CD4-positive, alpha-beta T cell (primary cell): ENCODE measurements around the gene SSH2. TPM values are rescaled to one million over a fixed set of nuclear protein-coding genes. Genes with fewer than 3 reads are reported as not detected.

Experiments used
- ATAC-seq: fragments of 200-7000 bp; cut with Tn5 transposase; one replicate; pipeline ENCODE4 v1.10.0; 2022; ENCODE audit warnings: mild to moderate bottlenecking; ENCODE audit not compliant: poor library complexity
- CTCF ChIA-PET: fragments of 350-600 bp; sonication (Branson Sonifier 250); formaldehyde crosslinking; loops from one replicate; lab custom pipeline; 2021; ENCODE audit warnings: antibody characterized with exemption, inconsistent platforms; lab: Charles Lee
- POLR2A ChIA-PET: fragments of 350-600 bp; sonication (Branson Sonifier 250); formaldehyde crosslinking; loops from one replicate; lab custom pipeline; 2021; ENCODE audit warnings: antibody characterized with exemption, inconsistent platforms; lab: Charles Lee
- DNase-seq, 14 experiments: peaks; one replicate each; pipeline ENCODE4 v3.0.0-alpha.2; 2013 to 2020; ENCODE audit warnings: mixed read lengths in 2 of 14
- H3K27ac ChIP-seq, 2 donors: one replicate each; pipeline versions ENCODE4 v1.5.1 to v1.7.0; 2013; ENCODE audit warnings: low read length in 2 of 2, low read depth in 1 of 2, mild to moderate bottlenecking in 1 of 2
- H3K27me3 ChIP-seq, 2 experiments: 1 replicate in 1 of 2; 2 replicates in 1 of 2; pipeline versions ENCODE4 v1.6.1 to v1.7.0; 2013; ENCODE audit warnings: low read length in 2 of 2, control low read depth in 1 of 2, mild to moderate bottlenecking in 1 of 2, moderate library complexity in 1 of 2; ENCODE audit not compliant: insufficient read depth in 2 of 2, control insufficient read depth in 1 of 2
- H3K36me3 ChIP-seq: one replicate; pipeline ENCODE4 v1.6.1; 2013; ENCODE audit warnings: low read length, control low read depth; ENCODE audit not compliant: insufficient read depth
- H3K4me1 ChIP-seq: one replicate; pipeline ENCODE4 v1.6.1; 2013; ENCODE audit warnings: low read length, control low read depth; ENCODE audit not compliant: insufficient read depth
- H3K4me3 ChIP-seq: one replicate; pipeline ENCODE4 v1.5.1; 2013; ENCODE audit warnings: mild to moderate bottlenecking, low read length, moderate library complexity
- H3K9me3 ChIP-seq, 2 experiments: 1 replicate in 1 of 2; 2 replicates in 1 of 2; pipeline versions ENCODE4 v1.6.1 to v1.7.0; 2013; ENCODE audit warnings: low read length in 2 of 2, mild to moderate bottlenecking in 2 of 2, control low read depth in 1 of 2, moderate library complexity in 1 of 2; ENCODE audit not compliant: control insufficient read depth in 1 of 2, insufficient read depth in 1 of 2
- H3K27ac Mint-ChIP-seq: one replicate; pipeline ENCODE4 v1.8.0; 2020; ENCODE audit warnings: mixed read lengths
- H3K27me3 Mint-ChIP-seq: one replicate; pipeline ENCODE4 v1.8.0; 2021; ENCODE audit warnings: mixed read lengths
- H3K36me3 Mint-ChIP-seq: one replicate; pipeline ENCODE4 v1.8.0; 2021; ENCODE audit warnings: low read depth, mixed read lengths
- H3K4me1 Mint-ChIP-seq: one replicate; pipeline ENCODE4 v1.8.0; 2021; ENCODE audit warnings: low read depth, mixed read lengths
- H3K4me3 Mint-ChIP-seq: one replicate; pipeline ENCODE4 v1.8.0; 2020; ENCODE audit warnings: mild to moderate bottlenecking, mixed read lengths
- H3K9me3 Mint-ChIP-seq: one replicate; pipeline ENCODE4 v1.8.0; 2020; ENCODE audit warnings: mixed read lengths
- intact Hi-C, 2 experiments: fragments of 100-400 bp; cut with DNase I in 1 of 2; cut with micrococcal nuclease in 1 of 2; formaldehyde crosslinking; loops; one replicate each; pipeline versions ENCODE4 v1.15.1 to v1.9.0; 2023 to 2025; cut with DNase I, micrococcal nuclease
- total RNA-seq, 174 experiments: library from RNA in 2 of 174; stranded (reverse) in 2 of 174; gene quantifications; one replicate each; pipeline ENCODE4 v1.2.3 and lab custom pipeline; 2021 to 2026
- TF ChIP-seq, protein P1 (sequence below): fragments of 200-600 bp; IDR thresholded peaks from one replicate; pipeline ENCODE4 v1.8.0; 2022; ENCODE audit warnings: antibody characterized with exemption, mild to moderate bottlenecking

Gene SSH2
- total RNA-seq, 2 experiments from 2014 or later: 73.4 to 81.5 TPM

DNA sequence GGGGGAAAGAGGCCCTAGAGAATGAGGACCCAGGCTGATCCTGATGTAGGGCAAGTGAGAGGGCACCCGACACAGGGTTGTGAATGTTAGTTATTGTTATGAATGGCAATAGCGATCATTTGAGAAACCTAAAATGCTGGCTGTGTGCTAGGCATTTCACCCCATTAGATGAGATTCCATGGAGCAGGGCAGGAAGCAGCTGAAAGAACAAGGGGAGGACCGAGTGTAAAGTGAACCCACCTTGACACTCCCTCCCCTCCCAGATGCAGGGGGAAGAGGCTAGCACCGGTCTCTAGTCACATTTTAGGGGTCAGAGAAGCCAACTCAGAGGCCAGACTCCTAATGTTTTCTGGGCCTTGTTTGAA, 306.8 kb downstream of the SSH2 start:
- Histone ChIP-seq H3K9me3 (no peaks in the 10 kb centered on the region), H3K4me3 (peak overlapping the region; percentile 69), H3K27me3 (no peaks in the 10 kb centered on the region), H3K27ac (no peak overlapping the region), H3K36me3 (peaks cover 11% of the 10 kb centered on the region), H3K4me1 (peaks cover 30% of the 10 kb centered on the region)
- no peaks in the 10 kb centered on the region for H3K27me3 Mint-ChIP-seq
- no peaks in the 10 kb centered on the region for H3K36me3 Mint-ChIP-seq
- H3K4me1 Mint-ChIP-seq: peaks cover 38% of the 10 kb centered on the region
- TF ChIP-seq, protein P1, sequence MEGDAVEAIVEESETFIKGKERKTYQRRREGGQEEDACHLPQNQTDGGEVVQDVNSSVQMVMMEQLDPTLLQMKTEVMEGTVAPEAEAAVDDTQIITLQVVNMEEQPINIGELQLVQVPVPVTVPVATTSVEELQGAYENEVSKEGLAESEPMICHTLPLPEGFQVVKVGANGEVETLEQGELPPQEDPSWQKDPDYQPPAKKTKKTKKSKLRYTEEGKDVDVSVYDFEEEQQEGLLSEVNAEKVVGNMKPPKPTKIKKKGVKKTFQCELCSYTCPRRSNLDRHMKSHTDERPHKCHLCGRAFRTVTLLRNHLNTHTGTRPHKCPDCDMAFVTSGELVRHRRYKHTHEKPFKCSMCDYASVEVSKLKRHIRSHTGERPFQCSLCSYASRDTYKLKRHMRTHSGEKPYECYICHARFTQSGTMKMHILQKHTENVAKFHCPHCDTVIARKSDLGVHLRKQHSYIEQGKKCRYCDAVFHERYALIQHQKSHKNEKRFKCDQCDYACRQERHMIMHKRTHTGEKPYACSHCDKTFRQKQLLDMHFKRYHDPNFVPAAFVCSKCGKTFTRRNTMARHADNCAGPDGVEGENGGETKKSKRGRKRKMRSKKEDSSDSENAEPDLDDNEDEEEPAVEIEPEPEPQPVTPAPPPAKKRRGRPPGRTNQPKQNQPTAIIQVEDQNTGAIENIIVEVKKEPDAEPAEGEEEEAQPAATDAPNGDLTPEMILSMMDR: no peak
- no peak overlapping the region for H3K27ac Mint-ChIP-seq
- DNase-seq (no peak), ATAC-seq (peak; percentile 10)
- peak overlapping the region; percentile 84 for H3K4me3 Mint-ChIP-seq
- H3K9me3 Mint-ChIP-seq: no peaks in the 10 kb centered on the region
- CTCF ChIA-PET: interaction anchor here (1.3 to 3.8 kb wide), 2 partner anchors 9 to 31 kb away, joined by 4 to 16 read pairs; no protein-coding TSS in a partner anchor
- POLR2A ChIA-PET: interaction anchor here (0.6 to 1.4 kb wide), 3 partner anchors 137 to 307 kb away, joined by 3 to 4 read pairs (median 3); partner anchors contain the start of gene SSH2
- intact Hi-C loops: no loop called here

DNA sequence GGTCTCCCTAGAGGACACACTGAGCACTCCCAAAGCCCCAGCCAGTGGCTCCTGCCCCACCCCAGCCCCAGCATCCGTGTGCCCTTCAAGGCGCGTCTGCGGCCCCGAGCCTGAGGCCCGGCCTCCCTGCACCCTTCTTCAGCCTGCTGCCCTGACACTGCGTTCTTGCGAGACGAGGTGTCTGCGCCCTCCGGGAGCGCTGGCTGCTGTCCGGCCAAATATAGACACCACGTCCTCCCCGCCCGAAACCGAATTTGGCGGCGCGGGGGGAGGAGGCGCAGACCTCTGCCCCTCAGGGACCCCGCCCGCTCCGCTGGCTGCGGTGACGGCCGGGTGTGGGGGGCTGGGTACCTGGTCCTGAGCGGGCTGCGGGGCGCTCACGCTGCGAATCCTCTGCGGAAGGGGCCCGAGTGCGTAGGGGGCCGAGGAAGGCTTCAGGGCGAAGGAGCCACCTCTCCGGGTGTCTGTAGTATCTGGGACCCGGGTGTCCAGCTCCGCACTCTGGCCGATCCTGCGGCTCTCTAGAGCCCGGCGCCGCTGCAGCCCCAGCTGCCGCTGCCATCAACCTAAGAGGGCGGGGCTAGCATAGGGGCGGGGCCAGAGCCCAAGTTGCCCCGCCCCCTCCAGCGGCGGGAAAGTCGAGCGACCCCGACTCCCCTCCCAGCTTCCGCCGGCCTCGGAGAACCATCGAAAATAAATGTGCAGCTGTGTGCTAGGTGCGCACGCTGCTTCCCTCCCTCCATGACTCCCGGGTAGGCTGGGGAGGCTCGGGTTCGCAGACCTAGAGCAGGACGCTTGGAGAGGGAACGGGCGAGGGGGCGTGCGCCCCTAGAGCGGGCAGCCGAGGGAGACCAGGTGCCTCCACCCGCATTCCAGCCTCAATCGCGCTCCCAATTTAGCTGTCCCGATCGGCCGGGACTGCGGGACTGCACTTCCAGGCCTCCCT, 307.4 kb downstream of the SSH2 start, which contains the start of gene CORO6:
Gene CORO6 (minus strand): TSS at position 576 of the 946 bp plus-strand sequence. CDS start 1,491 bp downstream, outside the sequence.
- H3K9me3 ChIP-seq: no peaks in the 10 kb centered on the region
- peak within 1 kb of the TSS; percentile 69 for H3K4me3 ChIP-seq
- H3K36me3 ChIP-seq: peaks cover 6% of the 10 kb centered on the region
- H3K4me3 Mint-ChIP-seq: peak within 1 kb of the TSS; percentile 84
- H3K27me3 ChIP-seq: no peaks in the 10 kb centered on the region
- H3K36me3 Mint-ChIP-seq: no peaks in the 10 kb centered on the region
- POLR2A ChIA-PET: interaction anchor here (0.8 to 1.4 kb wide), 3 partner anchors 138 to 307 kb away, joined by 3 to 4 read pairs (median 3); partner anchors contain the start of gene SSH2
- intact Hi-C loops: no loop called here
- peaks cover 37% of the 10 kb centered on the region for H3K4me1 Mint-ChIP-seq
- ATAC-seq: peak; percentile 65
- peak; percentile 47 to 82 (median 62) for DNase-seq
- peak within 1 kb of the TSS; percentile 13 for H3K27ac Mint-ChIP-seq
- TF ChIP-seq, protein P1: no peak
- H3K27ac ChIP-seq: no peak within 1 kb of the TSS
- H3K9me3 Mint-ChIP-seq: no peaks in the 10 kb centered on the region
- CTCF ChIA-PET: interaction anchor here (0.6 to 3.8 kb wide), 3 partner anchors 9 to 162 kb away, joined by 3 to 16 read pairs (median 4); no protein-coding TSS in a partner anchor
- peaks cover 36% of the 10 kb centered on the region for H3K4me1 ChIP-seq
- no peaks in the 10 kb centered on the region for H3K27me3 Mint-ChIP-seq

DNA sequence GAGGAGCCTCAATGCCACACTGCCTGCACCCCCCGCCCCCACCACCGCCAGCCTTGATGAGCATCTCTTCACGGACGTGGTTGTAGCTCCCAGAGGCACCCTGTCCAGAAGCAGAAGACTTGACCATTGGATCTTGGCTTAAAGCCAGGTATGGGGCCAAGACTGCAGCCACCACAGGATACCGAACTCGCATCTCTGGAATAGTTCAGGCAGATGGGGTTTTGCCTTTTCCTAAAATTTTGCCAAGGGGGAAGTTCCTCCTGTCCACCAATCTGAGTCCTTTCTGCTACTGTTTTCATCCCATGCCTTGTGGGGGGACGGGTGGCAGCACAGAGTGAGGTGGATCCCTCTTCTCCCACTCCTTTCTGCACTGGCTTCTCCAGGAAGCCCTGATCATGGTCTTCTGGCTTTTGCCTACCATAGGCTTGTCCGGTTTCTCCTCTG, 308.3 kb downstream of the SSH2 start:
- TF ChIP-seq, protein P1: no peak
- DNase-seq (no peak), ATAC-seq (no peak)
- Histone ChIP-seq H3K4me1 (peaks cover 44% of the 10 kb centered on the region), H3K4me3 (peak overlapping the region; percentile 69), H3K27me3 (no peaks in the 10 kb centered on the region), H3K27ac (no peak overlapping the region), H3K9me3 (no peaks in the 10 kb centered on the region), H3K36me3 (peaks cover 6% of the 10 kb centered on the region)
- ChIA-PET CTCF (interaction anchor here (1.1 kb wide), 1 partner anchor 157 kb away, joined by 3 read pairs; no protein-coding TSS in a partner anchor), POLR2A (interaction anchor here (0.6 to 1.1 kb wide), 3 partner anchors 9 to 327 kb away, joined by 3 to 4 read pairs (median 4); partner anchors contain the start of gene NUFIP2)
- intact Hi-C loops: no loop called here
- Mint-ChIP-seq H3K36me3 (no peaks in the 10 kb centered on the region), H3K27ac (no peak overlapping the region), H3K4me1 (peaks cover 46% of the 10 kb centered on the region), H3K9me3 (no peaks in the 10 kb centered on the region), H3K27me3 (no peaks in the 10 kb centered on the region), H3K4me3 (peak overlapping the region; percentile 77)
